Gastrocnemius medialis (tissue), 4 donors: Measurements from ENCODE around the gene MMP25.

Experiments
- POLR2A ChIP-seq, 2 donors: fragments of 450-650 bp; IDR thresholded peaks; one replicate each; pipeline ENCODE4 v1.6.1; 2017; ENCODE audit warnings: antibody characterized with exemption in 2 of 2, mild to moderate bottlenecking in 2 of 2, moderate library complexity in 2 of 2
- TF ChIP-seq, protein P1 (sequence below), 5 experiments: fragments of 450-650 bp in 3 of 5; fragments of 200-600 bp in 2 of 5; sonication (generic) in 2 of 5; IDR thresholded peaks in 4 of 5; conservative IDR thresholded peaks in 1 of 5; 1 replicate in 4 of 5; 2 replicates in 1 of 5; pipeline ENCODE4 v1.5.1; 2016 to 2019; ENCODE audit warnings: antibody characterized with exemption in 5 of 5, mild to moderate bottlenecking in 3 of 5, moderate library complexity in 3 of 5

DNA sequence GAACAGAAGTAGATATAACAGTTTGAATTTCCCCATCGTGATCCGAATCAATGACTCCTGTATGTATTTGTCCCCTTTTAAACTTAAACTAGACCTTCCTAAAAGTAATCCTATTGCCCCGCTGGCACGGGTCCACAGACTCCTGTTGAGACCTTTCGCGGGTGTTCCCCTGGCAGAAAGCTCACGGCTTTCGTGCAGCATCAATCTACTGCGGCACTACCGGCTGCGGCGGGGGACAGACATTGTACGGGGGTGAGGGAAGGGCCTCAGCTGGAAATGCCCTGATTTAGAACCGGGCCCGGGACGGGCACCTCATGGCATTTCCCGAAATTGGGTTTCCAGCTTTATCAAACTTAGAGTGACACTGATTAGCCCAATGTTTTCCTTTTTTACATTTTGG lies 33.7 kb downstream of the MMP25 start:
- TF ChIP-seq, protein P1, sequence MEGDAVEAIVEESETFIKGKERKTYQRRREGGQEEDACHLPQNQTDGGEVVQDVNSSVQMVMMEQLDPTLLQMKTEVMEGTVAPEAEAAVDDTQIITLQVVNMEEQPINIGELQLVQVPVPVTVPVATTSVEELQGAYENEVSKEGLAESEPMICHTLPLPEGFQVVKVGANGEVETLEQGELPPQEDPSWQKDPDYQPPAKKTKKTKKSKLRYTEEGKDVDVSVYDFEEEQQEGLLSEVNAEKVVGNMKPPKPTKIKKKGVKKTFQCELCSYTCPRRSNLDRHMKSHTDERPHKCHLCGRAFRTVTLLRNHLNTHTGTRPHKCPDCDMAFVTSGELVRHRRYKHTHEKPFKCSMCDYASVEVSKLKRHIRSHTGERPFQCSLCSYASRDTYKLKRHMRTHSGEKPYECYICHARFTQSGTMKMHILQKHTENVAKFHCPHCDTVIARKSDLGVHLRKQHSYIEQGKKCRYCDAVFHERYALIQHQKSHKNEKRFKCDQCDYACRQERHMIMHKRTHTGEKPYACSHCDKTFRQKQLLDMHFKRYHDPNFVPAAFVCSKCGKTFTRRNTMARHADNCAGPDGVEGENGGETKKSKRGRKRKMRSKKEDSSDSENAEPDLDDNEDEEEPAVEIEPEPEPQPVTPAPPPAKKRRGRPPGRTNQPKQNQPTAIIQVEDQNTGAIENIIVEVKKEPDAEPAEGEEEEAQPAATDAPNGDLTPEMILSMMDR (IDR thresholded peaks at IDR 0.05 in 4 of 5, conservative IDR thresholded peaks at IDR 0.05 in 1 of 5): no peak
- no peak for TF ChIP-seq POLR2A (IDR thresholded peaks at IDR 0.05)
